Measurements from ENCODE around the gene YBEY.

GRCh38 chr21:46285206-46285661 lies 908 bp upstream of the YBEY start, which contains the start of gene MCM3AP:
- TF ChIP-seq MAX (IDR thresholded peaks at IDR 0.05; ENCODE audit: low read depth) (no peak), CTCF (IDR thresholded peaks at IDR 0.05) (no peak), GATA2 (CRISPR knock-in tag; IDR thresholded peaks at IDR 0.05) (no peak), REST (IDR thresholded peaks at IDR 0.05; ENCODE audit: low read depth, low read length) (no peak), POLR2AphosphoS5 (IDR thresholded peaks at IDR 0.05; ENCODE audit: low read depth, low read length) (no peak), GABPA (IDR thresholded peaks at IDR 0.05; ENCODE audit: low read depth) (no peak), NRF1 (IDR thresholded peaks at IDR 0.05; ENCODE audit: low read depth, low read length) (no peak), CHD2 (IDR thresholded peaks at IDR 0.05; ENCODE audit: low read length, partially characterized antibody) (no peak)
